K562 (cell line): ENCODE results near the gene GTF2H4. TPM values are rescaled to one million over a fixed set of nuclear protein-coding genes. Genes with fewer than 3 reads are reported as not detected.
"Not testable (repeated sequence)": the region's sequence is repeated elsewhere in the genome, so short reads cannot be mapped to it uniquely, and the experiment has no call there.

ENCODE experiments used
- ATAC-seq: fragments of 200-7000 bp; cut with Tn5 transposase; 3 replicates; pipeline ENCODE4 v1.9.1; 2020; ENCODE audit warnings: moderate library complexity
- BruUV-seq: library from RNA; stranded (reverse); fragments of 400-500 nt; replicated peaks from 2 replicates; lab custom pipeline; 2021; lab: Mats Ljungman, UMichigan
- CTCF ChIA-PET: fragments of 300-600 bp; formaldehyde crosslinking; extraction: SDS; loops from one replicate; lab custom pipeline; 2021; ENCODE audit warnings: low intra/inter-chr PET ratio; lab: Yijun Ruan, JAX
- POLR2A ChIA-PET: fragments of 300-600, 350-650 bp; sonication (Branson Sonifier 250); formaldehyde crosslinking; extraction: SDS; loops from one replicate; lab custom pipeline; 2021; ENCODE audit warnings: antibody characterized with exemption, inconsistent platforms; lab: Yijun Ruan, JAX
- DNase-seq, 4 experiments: peaks; one replicate each; pipeline versions ENCODE4 v3.0.0 to v3.0.0-alpha.2; 2011 to 2018; ENCODE audit warnings: low spot score in 3 of 4, mixed read lengths in 3 of 4; ENCODE audit errors: extremely low read depth in 1 of 4
- FAIRE-seq: peaks from 2 replicates; lab custom pipeline; 2011; peaks lifted over from hg19 to GRCh38; lab: Jason Lieb, UNC
- H2AFZ ChIP-seq: 2 replicates; pipeline ENCODE4 v1.6.0; 2011; ENCODE audit warnings: low read depth, low read length, control low read depth, inconsistent platforms
- H3K27ac ChIP-seq: fragments of 200-600 bp; 3 replicates; pipeline ENCODE4 v1.8.0; 2011; ENCODE audit warnings: low read depth, mild to moderate bottlenecking, control low read depth, inconsistent platforms, low read length, moderate library complexity, mixed read lengths; ENCODE audit errors: extremely low read depth
- H3K27me3 ChIP-seq, 2 experiments: fragments of 300-600 bp in 1 of 2; 2 replicates in 1 of 2; 3 replicates in 1 of 2; pipeline versions ENCODE4 v1.6.0 to v1.8.0; 2011; ENCODE audit warnings: inconsistent platforms in 2 of 2, low read length in 2 of 2, mild to moderate bottlenecking in 1 of 2, mixed read lengths in 1 of 2, moderate library complexity in 1 of 2; ENCODE audit not compliant: control insufficient read depth in 2 of 2, insufficient read depth in 2 of 2
- H3K36me3 ChIP-seq: fragments of 300-600 bp; 3 replicates; pipeline ENCODE4 v1.8.0; 2011; ENCODE audit warnings: mild to moderate bottlenecking, low read length, inconsistent platforms; ENCODE audit not compliant: control insufficient read depth, insufficient read depth
- H3K4me1 ChIP-seq, 2 experiments: fragments of 200-600 bp in 1 of 2; replicated peaks in 1 of 2; 2 replicates in 1 of 2; 3 replicates in 1 of 2; pipeline versions ENCODE4 v1.5.1 to v1.8.0; 2011; ENCODE audit warnings: inconsistent platforms in 2 of 2, low read length in 2 of 2, mild to moderate bottlenecking in 1 of 2, mixed read lengths in 1 of 2, moderate library complexity in 1 of 2; ENCODE audit not compliant: control insufficient read depth in 2 of 2, insufficient read depth in 2 of 2
- H3K4me2 ChIP-seq: 2 replicates; pipeline ENCODE4 v1.6.1; 2011; ENCODE audit warnings: low read length, control low read depth, inconsistent platforms, mixed read lengths; ENCODE audit not compliant: insufficient read depth
- H3K4me3 ChIP-seq: fragments of 200-600 bp; sonication (generic), shearing (Covaris generic); 2 replicates; pipeline ENCODE4 v1.5.1; 2016; ENCODE audit warnings: control low read depth, inconsistent platforms
- H3K79me2 ChIP-seq: fragments of 200-600 bp; 3 replicates; pipeline ENCODE4 v1.8.0; 2011; ENCODE audit warnings: low read length, inconsistent platforms; ENCODE audit not compliant: control insufficient read depth, insufficient read depth
- H3K9ac ChIP-seq, 2 experiments: 2 replicates each; pipeline versions ENCODE4 v1.6.0 to v1.6.1; 2011; ENCODE audit warnings: low read depth in 2 of 2, low read length in 2 of 2, control low read depth in 1 of 2, inconsistent platforms in 1 of 2, mild to moderate bottlenecking in 1 of 2, mixed read lengths in 1 of 2; ENCODE audit not compliant: insufficient read depth in 1 of 2
- H3K9me1 ChIP-seq: one replicate; pipeline ENCODE4 v1.6.0; 2011; ENCODE audit warnings: inconsistent platforms, mild to moderate bottlenecking, low read length, moderate library complexity; ENCODE audit not compliant: control insufficient read depth, insufficient read depth
- H3K9me3 ChIP-seq: replicated peaks from 2 replicates; pipeline ENCODE4 v1.5.1; 2011; ENCODE audit warnings: low read depth, low read length, inconsistent platforms; ENCODE audit not compliant: control insufficient read depth, insufficient read depth
- H4K20me1 ChIP-seq: replicated peaks from 2 replicates; pipeline ENCODE4 v1.6.1; 2011; ENCODE audit warnings: low read length, inconsistent platforms, mixed read lengths; ENCODE audit not compliant: control insufficient read depth, insufficient read depth
- C11orf30 ChIP-seq: fragments of 450-650 bp; IDR thresholded peaks from 2 replicates; pipeline ENCODE4 v1.6.1; 2016; ENCODE audit warnings: low read depth, mild to moderate bottlenecking
- CHD2 ChIP-seq: IDR thresholded peaks from 2 replicates; pipeline ENCODE4 v1.6.1; 2011; ENCODE audit warnings: low read depth, low read length
- EZH2 ChIP-seq: IDR thresholded peaks from 2 replicates; pipeline ENCODE4 v1.6.1; 2012; ENCODE audit warnings: low read depth, mild to moderate bottlenecking, inconsistent platforms, low read length, borderline replicate concordance
- ILK ChIP-seq: fragments of 450-650 bp; IDR thresholded peaks from 2 replicates; pipeline ENCODE4 v1.6.1; 2016; ENCODE audit warnings: missing genetic modification characterization, low read depth, mild to moderate bottlenecking, missing compliant biosample characterization, moderate library complexity, borderline replicate concordance
- NEUROD1 ChIP-seq: fragments of 150-350 bp; IDR thresholded peaks from 2 replicates; pipeline ENCODE4 v1.6.1; 2014; ENCODE audit warnings: borderline replicate concordance, low read length, low read depth; ENCODE audit not compliant: partially characterized antibody
- WGBS: fragments of 100-300 bp; shearing (Covaris generic); methylation state at CpG from one replicate; pipeline ENCODE4 v1.1.6; 2016; ENCODE audit warnings: low coverage, mixed read lengths; ENCODE audit not compliant: insufficient coverage; ENCODE audit errors: missing lambda C conversion rate; 5-methylcytosine and 5-hydroxymethylcytosine counted together
- in situ Hi-C: fragments of 300-500 bp; cut with MboI; formaldehyde crosslinking; loops from 4 replicates; pipeline ENCODE4 v1.15.0; 2018; ENCODE audit warnings: inconsistent platforms, mixed read lengths
- intact Hi-C: fragments of 100-400 bp; cut with micrococcal nuclease; formaldehyde crosslinking; loops from 2 replicates; pipeline ENCODE4 v1.14.2; 2022
- polyA plus RNA-seq, 8 experiments: library from polyadenylated mRNA; depleted of rRNA in 4 of 8; stranded (reverse) in 5 of 8; unstranded in 3 of 8; fragments of >200 nt; fragmentation: Nextera tagmentation in 2 of 8; fragmentation: Illumina TruSeq in 1 of 8; extraction: Ambion mirVana in 2 of 8; extraction: Trizol in 1 of 8; gene quantifications; 2 replicates each; pipeline versions ENCODE4 v1.2.1 to v1.2.3, GENCODE V29; 2011 to 2014; ENCODE audit warnings: inconsistent platforms in 1 of 8, missing spikeins in 1 of 8
- total RNA-seq, 7 experiments: library from RNA; depleted of rRNA in 6 of 7; stranded (reverse); fragments of >200 nt in 6 of 7; fragmentation: Illumina TruSeq in 2 of 7; extraction: Trizol in 2 of 7; gene quantifications; 2 replicates each; pipeline versions ENCODE4 v1.2.1 to v1.2.3, GENCODE V29; 2011 to 2021; ENCODE audit warnings: low replicate concordance in 1 of 7

Gene GTF2H4
- total and polyA plus RNA-seq, 9 of the 15 experiments (the other 6 are each of a cell fraction or from before 2014, with no cell fraction given) = 3.6 to 86.1 (median 39.6) TPM

DNA sequence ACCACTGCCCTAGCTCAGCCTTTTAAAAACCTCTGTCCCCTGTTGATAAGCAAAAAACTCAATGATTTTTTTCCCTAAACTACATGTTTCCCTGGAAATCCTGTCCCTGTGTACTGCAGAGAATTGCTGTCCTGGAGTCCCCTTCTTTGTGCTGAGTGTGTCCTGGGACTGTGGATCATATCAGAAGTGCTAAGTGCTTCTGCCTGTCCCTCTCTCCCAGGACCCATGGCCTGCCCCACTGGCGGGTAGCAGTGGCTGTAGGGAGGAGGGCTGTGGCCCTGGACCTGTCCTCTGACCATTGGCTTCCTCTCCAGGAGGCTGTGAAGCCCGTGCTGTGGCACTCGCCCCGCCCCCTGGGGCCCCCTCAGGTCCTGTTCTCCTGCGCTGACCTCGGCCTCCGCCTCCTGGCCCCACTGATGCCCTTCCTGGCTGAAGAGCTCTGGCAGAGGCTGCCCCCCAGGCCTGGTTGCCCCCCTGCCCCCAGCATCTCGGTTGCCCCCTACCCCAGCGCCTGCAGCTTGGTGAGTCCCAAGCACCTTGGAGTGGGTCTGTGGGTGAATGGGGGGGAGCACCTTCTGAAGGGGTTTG is 16.1 kb downstream of the GTF2H4 start:
- in situ Hi-C loops, H3K9me1 ChIP-seq, H3K4me2 ChIP-seq, CTCF ChIA-PET, FAIRE-seq, ATAC-seq, H3K79me2 ChIP-seq, intact Hi-C loops, H3K27ac ChIP-seq, H3K9me3 ChIP-seq, H3K4me3 ChIP-seq, H3K27me3 ChIP-seq, DNase-seq, H4K20me1 ChIP-seq, BruUV-seq, H2AFZ ChIP-seq: not testable (repeated sequence)
- Histone ChIP-seq H3K4me1 (peaks cover 0 to 15% of the 10 kb centered on the region in 2 experiments; a peak in 1 of 5 replicates), H3K36me3 (peaks cover 64% of the 10 kb centered on the region; the same call in 2 of the 3 replicates), H3K9ac (peak overlapping the region in 1 of 2 experiments; percentile 18; a peak in 1 of 4 replicates)
- POLR2A ChIA-PET = interaction anchor here (0.8 to 2.2 kb wide), 4 partner anchors 9 to 41 kb away, joined by 3 to 10 read pairs (median 4); partner anchors contain the start of gene MUCL3
- 84% methylated on average over 8 of the region's 9 CpGs for WGBS

DNA sequence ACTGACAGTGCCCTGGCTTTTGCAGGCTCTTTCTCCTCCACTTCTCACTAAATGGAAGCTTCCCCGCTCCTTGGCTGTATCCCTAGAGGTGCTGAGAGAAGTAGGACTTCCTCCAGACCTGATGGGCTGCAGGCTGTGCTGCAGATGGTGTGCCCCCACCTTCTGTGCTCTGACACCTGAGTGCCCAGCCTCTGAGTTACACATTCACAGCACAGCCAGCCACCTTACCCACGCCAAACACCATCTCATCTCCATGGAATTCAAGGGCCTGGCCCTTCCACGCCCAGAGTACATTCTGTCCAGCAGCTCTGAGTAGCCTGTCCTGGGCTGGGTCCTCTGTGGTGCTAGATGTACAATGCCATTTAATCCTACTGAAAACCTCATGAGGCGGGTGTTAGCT is 18.6 kb downstream of the GTF2H4 start:
- BruUV-seq = no TSS peak
- H4K20me1 ChIP-seq = 0 out of 2 replicates have a peak, but pooled peaks cover 3% of the 10 kb centered on the region
- H3K9me1 ChIP-seq = no peaks in the 10 kb centered on the region
- POLR2A ChIA-PET = interaction anchor here (1.0 to 2.6 kb wide), 6 partner anchors 12 to 153 kb away, joined by 4 to 11 read pairs (median 6); partner anchors contain the start of genes GTF2H4, MUCL3 and VARS2
- H3K4me1 ChIP-seq = peaks cover 0 to 15% of the 10 kb centered on the region in 2 experiments; a peak in 1 of 5 replicates
- H3K4me3 ChIP-seq = no peak overlapping the region
- intact Hi-C loops = no loop called here
- H3K79me2 ChIP-seq = no peaks in the 10 kb centered on the region
- no peak overlapping the region for H3K4me2 ChIP-seq
- H3K36me3 ChIP-seq = peaks cover 40% of the 10 kb centered on the region; the same call in 2 of the 3 replicates
- H3K9me3 ChIP-seq = peaks cover 4% of the 10 kb centered on the region; the same call in 1 of the 2 replicates
- 94% methylated on average over 4 of the region's 4 CpGs for WGBS
- DNase-seq = no peak
- no peak overlapping the region for H3K9ac ChIP-seq
- in situ Hi-C loops = no loop called here
- no peak for ATAC-seq
- CTCF ChIA-PET = no interaction called here
- no peak for TF ChIP-seq C11orf30
- TF ChIP-seq CHD2 = no peak
- TF ChIP-seq EZH2 = no peak
- TF ChIP-seq NEUROD1 = no peak
- TF ChIP-seq ILK = no peak
- no peak overlapping the region for H2AFZ ChIP-seq
- H3K27ac ChIP-seq = no peak overlapping the region
- FAIRE-seq = no peak
- H3K27me3 ChIP-seq = peaks cover 0 to 6% of the 10 kb centered on the region in 2 experiments; a peak in 2 of 5 replicates

DNA sequence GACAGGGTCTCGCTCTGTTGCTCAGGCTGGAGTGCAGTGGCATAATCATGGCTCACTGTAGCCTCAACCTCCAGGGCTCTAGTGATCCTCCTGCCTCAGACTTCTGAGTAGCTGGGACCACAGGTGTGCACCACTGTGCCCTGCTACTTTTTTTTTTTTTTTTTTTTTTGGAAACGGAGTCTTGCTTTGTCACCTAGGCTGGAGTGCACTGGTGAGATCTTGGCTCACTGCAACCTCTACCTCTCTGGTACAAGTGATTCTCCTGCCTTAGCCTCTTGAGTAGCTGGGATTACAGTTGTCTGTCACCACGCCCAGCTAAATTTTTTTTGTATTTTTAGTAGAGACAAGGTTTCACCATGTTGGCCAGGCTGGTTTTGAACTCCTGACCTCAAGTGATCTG is 19.1 kb downstream of the GTF2H4 start:
- WGBS = 93% methylated on average over 2 of the region's 3 CpGs
- H3K9ac ChIP-seq, intact Hi-C loops, DNase-seq, H3K4me2 ChIP-seq, BruUV-seq, H4K20me1 ChIP-seq, in situ Hi-C loops, H3K79me2 ChIP-seq, H2AFZ ChIP-seq, H3K4me3 ChIP-seq, CTCF ChIA-PET, H3K27ac ChIP-seq, H3K9me1 ChIP-seq, H3K9me3 ChIP-seq, ATAC-seq: not testable (repeated sequence)
- Histone ChIP-seq H3K36me3 (peaks cover 38% of the 10 kb centered on the region; the same call in 2 of the 3 replicates), H3K4me1 (peaks cover 0 to 15% of the 10 kb centered on the region in 2 experiments; a peak in 1 of 5 replicates), H3K27me3 (peaks cover 0 to 10% of the 10 kb centered on the region in 2 experiments; a peak in 2 of 5 replicates)
- POLR2A ChIA-PET = interaction anchor here (0.6 to 2.6 kb wide), 5 partner anchors 12 to 153 kb away, joined by 3 to 11 read pairs (median 6); partner anchors contain the start of genes GTF2H4, MUCL3 and VARS2
- peak; percentile 23 for FAIRE-seq
